MM.1S (cell line): ENCODE results near the gene TMEM141.
"Not testable (repeated sequence)": the region's sequence is repeated elsewhere in the genome, so short reads cannot be mapped to it uniquely, and the experiment has no call there.

Experiments used
- DNase-seq: peaks from one replicate; pipeline ENCODE4 v3.0.0-alpha.2; 2015
- H2AFZ ChIP-seq: fragments of 300-600 bp; sonication (generic); 2 replicates; pipeline ENCODE4 v1.6.0; 2016; ENCODE audit warnings: antibody characterized with exemption, low read length
- H3F3A ChIP-seq: fragments of 300-600 bp; sonication (generic); 2 replicates; pipeline ENCODE4 v1.6.1; 2016; ENCODE audit warnings: mild to moderate bottlenecking, antibody characterized with exemption, low read length, moderate library complexity, mixed read lengths; ENCODE audit not compliant: insufficient read depth
- H3K27ac ChIP-seq: fragments of 300-600 bp; sonication (generic); 2 replicates; pipeline ENCODE4 v1.5.1; 2016; ENCODE audit warnings: mild to moderate bottlenecking, low read length
- H3K27me3 ChIP-seq: fragments of 300-600 bp; sonication (generic); replicated peaks from 2 replicates; pipeline ENCODE4 v1.6.0; 2016; ENCODE audit warnings: low read length; ENCODE audit not compliant: insufficient read depth
- H3K36me3 ChIP-seq: fragments of 300-600 bp; sonication (generic); replicated peaks from 2 replicates; pipeline ENCODE4 v1.6.1; 2016; ENCODE audit warnings: mild to moderate bottlenecking, low read length, mixed read lengths; ENCODE audit not compliant: insufficient read depth
- H3K4me1 ChIP-seq: fragments of 300-600 bp; sonication (generic); 2 replicates; pipeline ENCODE4 v1.6.1; 2016; ENCODE audit warnings: low read length, mixed read lengths
- H3K4me2 ChIP-seq: fragments of 300-600 bp; sonication (generic); 2 replicates; pipeline ENCODE4 v1.6.0; 2016; ENCODE audit warnings: low read depth, low read length
- H3K4me3 ChIP-seq: fragments of 300-600 bp; sonication (generic); 2 replicates; pipeline ENCODE4 v1.5.1; 2016; ENCODE audit warnings: low read length, mixed read lengths
- H3K79me2 ChIP-seq: fragments of 300-600 bp; sonication (generic); 2 replicates; pipeline ENCODE4 v1.6.1; 2016; ENCODE audit warnings: mixed run types, low read length, mixed read lengths
- H3K9ac ChIP-seq: fragments of 300-600 bp; sonication (generic); 2 replicates; pipeline ENCODE4 v1.6.1; 2016; ENCODE audit warnings: low read length, mixed read lengths
- H3K9me2 ChIP-seq: fragments of 300-600 bp; sonication (generic); replicated peaks from 2 replicates; pipeline ENCODE4 v1.6.1; 2016; ENCODE audit warnings: mild to moderate bottlenecking, low read length, mixed read lengths; ENCODE audit not compliant: insufficient read depth
- H3K9me3 ChIP-seq: fragments of 300-600 bp; sonication (generic); replicated peaks from 2 replicates; pipeline ENCODE4 v1.6.1; 2016; ENCODE audit warnings: mild to moderate bottlenecking, low read length, mixed read lengths; ENCODE audit not compliant: insufficient read depth
- H4K20me1 ChIP-seq: fragments of 300-600 bp; sonication (generic); 2 replicates; pipeline ENCODE4 v1.6.1; 2016; ENCODE audit warnings: mild to moderate bottlenecking, low read length, moderate library complexity, mixed read lengths; ENCODE audit not compliant: insufficient read depth
- EZH2 ChIP-seq: fragments of 300-600 bp; sonication (generic); optimal IDR thresholded peaks from 2 replicates; pipeline ENCODE3; 2017; ENCODE audit warnings: low read depth, mild to moderate bottlenecking, antibody characterized with exemption, low read length, mixed read lengths
- EZH2phosphoT487 ChIP-seq: fragments of 300-600 bp; sonication (generic); IDR thresholded peaks from 2 replicates; pipeline ENCODE4 v1.6.1; 2018; ENCODE audit warnings: antibody characterized with exemption, low read length
- TF ChIP-seq, protein P1 (sequence below): fragments of 300-600 bp; sonication (generic); IDR thresholded peaks from 2 replicates; pipeline ENCODE4 v1.5.1; 2016; ENCODE audit warnings: antibody characterized with exemption, low read length, mixed read lengths

TMEM141 gene

DNA sequence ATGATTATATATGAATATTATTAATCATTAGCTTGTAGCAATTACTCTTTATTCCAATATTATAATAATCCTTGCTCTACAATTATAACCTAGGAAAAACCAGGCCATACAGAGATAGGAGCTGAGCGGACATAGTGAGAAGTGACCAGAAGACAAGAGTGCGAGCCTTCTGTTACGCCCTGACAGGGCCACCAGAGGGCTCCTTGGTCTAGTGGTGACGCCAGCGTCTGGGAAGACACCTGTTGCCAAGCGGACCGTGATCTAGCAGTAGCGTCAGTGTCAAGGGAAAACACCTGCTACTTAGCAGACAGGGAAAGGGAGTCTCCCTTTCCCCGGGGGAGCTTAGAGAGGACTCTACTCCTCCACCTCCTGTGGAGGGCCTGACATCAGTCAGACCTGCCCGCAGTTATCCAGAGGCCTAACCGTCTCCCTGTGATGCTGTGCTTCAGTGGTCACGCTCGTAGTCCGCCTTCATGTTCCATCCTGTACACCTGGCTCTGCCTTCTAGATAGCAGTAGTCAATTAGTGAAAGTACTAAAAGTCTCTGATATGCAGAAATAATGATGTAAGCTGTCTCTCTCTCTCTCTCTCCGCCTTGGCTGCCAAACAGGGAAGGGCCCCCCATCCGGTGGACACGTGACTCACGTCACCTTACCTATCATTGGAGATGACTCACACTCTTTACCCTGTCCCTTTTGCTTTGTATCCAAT lies 24.6 kb upstream of the TMEM141 start:
- H3K27me3 ChIP-seq: peaks cover 16% of the 10 kb centered on the region
- peak overlapping the region; percentile 59; the same call in 1 of the 2 replicates for H3K4me3 ChIP-seq
- not testable (repeated sequence) for H3K36me3 ChIP-seq, H3K79me2 ChIP-seq, H3K9me2 ChIP-seq, H3K9ac ChIP-seq, H3K9me3 ChIP-seq, H4K20me1 ChIP-seq, H2AFZ ChIP-seq
- H3F3A ChIP-seq: peaks cover 28% of the 10 kb centered on the region
- H3K4me1 ChIP-seq: peaks cover 17% of the 10 kb centered on the region
- H3K27ac ChIP-seq: peak overlapping the region; percentile 70; the same call in 1 of the 2 replicates
- TF ChIP-seq, protein P1, sequence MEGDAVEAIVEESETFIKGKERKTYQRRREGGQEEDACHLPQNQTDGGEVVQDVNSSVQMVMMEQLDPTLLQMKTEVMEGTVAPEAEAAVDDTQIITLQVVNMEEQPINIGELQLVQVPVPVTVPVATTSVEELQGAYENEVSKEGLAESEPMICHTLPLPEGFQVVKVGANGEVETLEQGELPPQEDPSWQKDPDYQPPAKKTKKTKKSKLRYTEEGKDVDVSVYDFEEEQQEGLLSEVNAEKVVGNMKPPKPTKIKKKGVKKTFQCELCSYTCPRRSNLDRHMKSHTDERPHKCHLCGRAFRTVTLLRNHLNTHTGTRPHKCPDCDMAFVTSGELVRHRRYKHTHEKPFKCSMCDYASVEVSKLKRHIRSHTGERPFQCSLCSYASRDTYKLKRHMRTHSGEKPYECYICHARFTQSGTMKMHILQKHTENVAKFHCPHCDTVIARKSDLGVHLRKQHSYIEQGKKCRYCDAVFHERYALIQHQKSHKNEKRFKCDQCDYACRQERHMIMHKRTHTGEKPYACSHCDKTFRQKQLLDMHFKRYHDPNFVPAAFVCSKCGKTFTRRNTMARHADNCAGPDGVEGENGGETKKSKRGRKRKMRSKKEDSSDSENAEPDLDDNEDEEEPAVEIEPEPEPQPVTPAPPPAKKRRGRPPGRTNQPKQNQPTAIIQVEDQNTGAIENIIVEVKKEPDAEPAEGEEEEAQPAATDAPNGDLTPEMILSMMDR: peak; percentile 41
- peak overlapping the region; percentile 94 for H3K4me2 ChIP-seq
- DNase-seq: peak; percentile 80

DNA sequence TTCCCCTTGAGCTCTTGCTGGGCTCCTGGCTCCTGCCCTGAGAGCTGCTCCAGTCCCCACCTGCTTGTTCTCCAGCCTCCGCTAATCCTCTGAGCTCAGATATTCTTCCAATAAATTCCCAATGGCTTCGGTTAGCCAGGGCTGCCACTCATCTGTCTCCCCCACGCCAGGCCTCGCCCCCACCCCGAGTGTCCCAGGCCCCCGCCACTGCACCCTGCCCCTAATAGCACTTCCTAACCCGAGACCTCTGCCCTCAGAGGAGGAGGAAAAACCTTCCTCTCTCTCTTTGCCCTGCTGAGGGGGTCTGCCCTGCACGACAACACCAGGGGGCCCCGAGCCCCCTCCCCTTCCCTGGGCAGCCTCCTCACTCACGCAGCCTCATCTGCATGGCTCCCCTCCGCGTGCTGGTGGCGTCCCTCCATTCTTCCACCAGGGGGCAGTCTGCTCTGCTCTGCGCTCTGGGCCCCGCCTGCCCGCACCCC lies 21.4 kb upstream of the TMEM141 start:
- Histone ChIP-seq H3K4me2 (no peak overlapping the region), H3F3A (peaks cover 28% of the 10 kb centered on the region), H3K9ac (no peak overlapping the region), H3K36me3 (no peaks in the 10 kb centered on the region), H3K9me3 (no peaks in the 10 kb centered on the region), H4K20me1 (no peaks in the 10 kb centered on the region), H3K27ac (no peak overlapping the region), H3K27me3 (peaks cover 21% of the 10 kb centered on the region), H3K79me2 (no peaks in the 10 kb centered on the region), H3K4me1 (peaks cover 20% of the 10 kb centered on the region), H2AFZ (no peak overlapping the region), H3K9me2 (no peaks in the 10 kb centered on the region), H3K4me3 (no peak overlapping the region)
- no peak for TF ChIP-seq EZH2
- TF ChIP-seq, protein P1: peak; percentile 43
- peak; percentile 28 for DNase-seq

DNA sequence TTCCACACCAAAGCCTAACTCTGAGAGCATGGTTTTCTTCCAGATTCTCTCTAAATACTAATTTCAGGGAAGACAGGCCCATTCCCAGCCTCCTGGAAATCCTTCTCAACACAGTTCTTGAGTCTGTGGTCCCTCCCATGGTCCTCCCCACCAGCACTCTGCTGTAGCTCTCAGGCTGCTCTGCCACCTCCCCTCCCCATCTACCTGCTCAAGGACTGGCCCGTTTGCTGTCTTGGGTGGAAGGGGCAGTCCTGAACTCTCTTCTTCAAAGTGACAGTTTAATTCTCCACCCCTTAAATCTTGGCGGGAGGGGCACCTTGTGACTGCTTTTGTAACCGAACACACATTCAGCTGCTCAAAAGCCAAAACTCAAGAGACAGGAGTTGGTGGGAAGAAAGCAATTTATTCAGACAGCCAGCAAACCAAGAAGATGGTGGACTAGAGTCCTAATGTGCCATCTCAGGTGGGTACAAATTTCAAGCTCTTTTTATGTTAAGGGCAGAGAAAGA lies 19.2 kb upstream of the TMEM141 start:
- H2AFZ ChIP-seq: no peak overlapping the region
- H3K9me3 ChIP-seq: no peaks in the 10 kb centered on the region
- DNase-seq: no peak

More for the DNA sequence above, 19.2 kb upstream of the TMEM141 start:
- no peak overlapping the region for H3K4me3 ChIP-seq
- TF ChIP-seq EZH2phosphoT487 (no peak), EZH2 (no peak)
- TF ChIP-seq, protein P1: no peak
- no peaks in the 10 kb centered on the region for H4K20me1 ChIP-seq
- peaks cover 21% of the 10 kb centered on the region for H3K27me3 ChIP-seq
- H3K27ac ChIP-seq: no peak overlapping the region
- no peak overlapping the region for H3K9ac ChIP-seq
- no peaks in the 10 kb centered on the region for H3K9me2 ChIP-seq
- peaks cover 18% of the 10 kb centered on the region for H3K4me1 ChIP-seq
- H3K4me2 ChIP-seq: no peak overlapping the region
- H3K79me2 ChIP-seq: no peaks in the 10 kb centered on the region
- no peaks in the 10 kb centered on the region for H3K36me3 ChIP-seq
- peaks cover 14% of the 10 kb centered on the region for H3F3A ChIP-seq
